HEK293 (cell line): ENCODE results near the gene UBE2E1.

ENCODE experiments used
- CTCF ChIA-PET: fragments of 350-600 bp; formaldehyde crosslinking; extraction: SDS; loops from one replicate; lab custom pipeline; 2021; ENCODE audit warnings: antibody characterized with exemption; lab: Yijun Ruan, JAX
- POLR2A ChIA-PET: fragments of 300-600 bp; formaldehyde crosslinking; extraction: SDS; loops from one replicate; lab custom pipeline; 2020; ENCODE audit warnings: antibody characterized with exemption, inconsistent platforms; lab: Yijun Ruan, JAX
- H3K27ac ChIP-seq: fragments of 200-500 bp; sonication (Bioruptor generic); 2 replicates; pipeline ENCODE4 v1.5.1; 2014; ENCODE audit warnings: low read depth, low read length, control low read depth, inconsistent platforms; ENCODE audit errors: extremely low read depth
- H3K36me3 ChIP-seq, 2 experiments: fragments of 200-500 bp in 1 of 2; sonication (Bioruptor generic) in 1 of 2; 1 replicate in 1 of 2; 2 replicates in 1 of 2; pipeline ENCODE4 v1.5.1; 2014 to 2017; ENCODE audit warnings: inconsistent platforms in 2 of 2, low read length in 2 of 2; ENCODE audit not compliant: control insufficient read depth in 2 of 2, insufficient read depth in 1 of 2
- H3K4me1 ChIP-seq: fragments of 200-500 bp; sonication (Bioruptor generic); 2 replicates; pipeline ENCODE4 v1.5.1; 2014; ENCODE audit warnings: mild to moderate bottlenecking, low read length, inconsistent platforms; ENCODE audit not compliant: control insufficient read depth, insufficient read depth
- H3K4me3 ChIP-seq: 2 replicates; pipeline ENCODE4 v1.5.1; 2011; ENCODE audit warnings: low read depth, mild to moderate bottlenecking, control low read depth, low read length, moderate library complexity
- H3K9me3 ChIP-seq: fragments of 200-500 bp; sonication (Bioruptor generic); 2 replicates; pipeline ENCODE4 v1.5.1; 2014; ENCODE audit warnings: low read depth, low read length, inconsistent platforms; ENCODE audit not compliant: control insufficient read depth, insufficient read depth
- GFI1B ChIP-seq: fragments of 450-650 bp; formaldehyde crosslinking; IDR thresholded peaks from 2 replicates; pipeline ENCODE4 v1.5.1; 2016; ENCODE audit warnings: missing biosample characterization, missing genetic modification characterization
- KLF10 ChIP-seq: fragments of 450-650 bp; IDR thresholded peaks from 2 replicates; pipeline ENCODE4 v1.5.1; 2018; ENCODE audit warnings: missing biosample characterization, mild to moderate bottlenecking, missing genetic modification characterization
- MZF1 ChIP-seq: fragments of 450-650 bp; formaldehyde crosslinking; IDR thresholded peaks from 2 replicates; pipeline ENCODE4 v1.5.1; 2017; ENCODE audit warnings: missing biosample characterization, missing genetic modification characterization, borderline replicate concordance
- PRDM6 ChIP-seq: fragments of 450-650 bp; formaldehyde crosslinking; IDR thresholded peaks from 2 replicates; pipeline ENCODE4 v1.5.1; 2017; ENCODE audit warnings: missing biosample characterization, missing genetic modification characterization
- SCRT2 ChIP-seq: fragments of 450-650 bp; formaldehyde crosslinking; IDR thresholded peaks from 2 replicates; pipeline ENCODE4 v1.5.1; 2016; ENCODE audit warnings: missing biosample characterization, missing genetic modification characterization
- TRIM28 ChIP-seq: IDR thresholded peaks from 2 replicates; pipeline ENCODE4 v1.6.1; 2011; ENCODE audit warnings: low read length, control low read depth, borderline replicate concordance
- WT1 ChIP-seq: fragments of 450-650 bp; formaldehyde crosslinking; IDR thresholded peaks from 2 replicates; pipeline ENCODE4 v1.5.1; 2016; ENCODE audit warnings: missing biosample characterization, missing genetic modification characterization
- ZBTB20 ChIP-seq: fragments of 450-650 bp; formaldehyde crosslinking; IDR thresholded peaks from 2 replicates; pipeline ENCODE4 v1.5.1; 2016; ENCODE audit warnings: missing biosample characterization, missing genetic modification characterization
- ZFHX2 ChIP-seq: fragments of 450-650 bp; formaldehyde crosslinking; conservative IDR thresholded peaks from 2 replicates; pipeline ENCODE4 v1.5.1; 2016; ENCODE audit warnings: missing biosample characterization, missing genetic modification characterization
- ZFP3 ChIP-seq: fragments of 450-650 bp; formaldehyde crosslinking; IDR thresholded peaks from 2 replicates; pipeline ENCODE4 v1.5.1; 2016; ENCODE audit warnings: low read depth, missing biosample characterization, missing genetic modification characterization
- ZNF133 ChIP-seq: fragments of 450-650 bp; formaldehyde crosslinking; IDR thresholded peaks from 2 replicates; pipeline ENCODE4 v1.5.1; 2016; ENCODE audit warnings: missing biosample characterization, missing genetic modification characterization
- ZNF221 ChIP-seq: fragments of 450-650 bp; formaldehyde crosslinking; IDR thresholded peaks from 2 replicates; pipeline ENCODE4 v1.5.1; 2017; ENCODE audit warnings: missing biosample characterization, missing genetic modification characterization, borderline replicate concordance
- ZNF324 ChIP-seq: fragments of 450-650 bp; formaldehyde crosslinking; IDR thresholded peaks from 2 replicates; pipeline ENCODE4 v1.5.1; 2016; ENCODE audit warnings: missing biosample characterization, missing genetic modification characterization
- ZNF335 ChIP-seq: fragments of 450-650 bp; formaldehyde crosslinking; conservative IDR thresholded peaks from 2 replicates; pipeline ENCODE4 v1.5.1; 2016; ENCODE audit warnings: missing biosample characterization, missing genetic modification characterization
- ZNF341 ChIP-seq: fragments of 450-650 bp; formaldehyde crosslinking; IDR thresholded peaks from 2 replicates; pipeline ENCODE4; 2016; ENCODE audit warnings: low read depth, missing biosample characterization, missing genetic modification characterization
- ZNF350 ChIP-seq: fragments of 450-650 bp; formaldehyde crosslinking; IDR thresholded peaks from 2 replicates; pipeline ENCODE4 v1.5.0; 2017; ENCODE audit warnings: missing biosample characterization, mild to moderate bottlenecking, missing genetic modification characterization
- ZNF416 ChIP-seq: fragments of 450-650 bp; formaldehyde crosslinking; IDR thresholded peaks from 2 replicates; pipeline ENCODE4 v1.5.1; 2016; ENCODE audit warnings: missing biosample characterization, missing genetic modification characterization
- ZNF513 ChIP-seq: fragments of 450-650 bp; IDR thresholded peaks from 2 replicates; pipeline ENCODE4 v1.5.1; 2018; ENCODE audit warnings: missing biosample characterization, missing genetic modification characterization
- ZNF560 ChIP-seq: fragments of 450-650 bp; formaldehyde crosslinking; IDR thresholded peaks from 2 replicates; pipeline ENCODE4 v1.5.1; 2017; ENCODE audit warnings: missing biosample characterization, missing genetic modification characterization, borderline replicate concordance
- ZNF623 ChIP-seq: fragments of 450-650 bp; formaldehyde crosslinking; IDR thresholded peaks from 2 replicates; pipeline ENCODE4 v1.5.1; 2016; ENCODE audit warnings: missing biosample characterization, missing genetic modification characterization
- ZNF660 ChIP-seq: fragments of 450-650 bp; IDR thresholded peaks from 2 replicates; pipeline ENCODE4 v1.5.1; 2018; ENCODE audit warnings: missing biosample characterization, mild to moderate bottlenecking, missing genetic modification characterization
- ZNF670 ChIP-seq: fragments of 450-650 bp; formaldehyde crosslinking; IDR thresholded peaks from 2 replicates; pipeline ENCODE4 v1.5.1; 2016; ENCODE audit warnings: missing biosample characterization, missing genetic modification characterization, low read depth
- ZNF707 ChIP-seq: fragments of 450-650 bp; formaldehyde crosslinking; IDR thresholded peaks from 2 replicates; pipeline ENCODE4 v1.5.1; 2016; ENCODE audit warnings: missing biosample characterization, missing genetic modification characterization
- ZNF768 ChIP-seq: fragments of 450-650 bp; formaldehyde crosslinking; IDR thresholded peaks from 2 replicates; pipeline ENCODE4 v1.5.1; 2018; ENCODE audit warnings: missing biosample characterization, mild to moderate bottlenecking, missing genetic modification characterization
- TF ChIP-seq, protein P1 (sequence below): fragments of 450-650 bp; formaldehyde crosslinking; IDR thresholded peaks from 2 replicates; pipeline ENCODE4 v1.5.1; 2016; ENCODE audit warnings: missing biosample characterization, missing genetic modification characterization
- TF ChIP-seq, protein P2 (sequence below): fragments of 450-650 bp; formaldehyde crosslinking; IDR thresholded peaks from 2 replicates; pipeline ENCODE4 v1.5.0; 2017; ENCODE audit warnings: missing biosample characterization, missing genetic modification characterization, borderline replicate concordance

Gene UBE2E1

DNA sequence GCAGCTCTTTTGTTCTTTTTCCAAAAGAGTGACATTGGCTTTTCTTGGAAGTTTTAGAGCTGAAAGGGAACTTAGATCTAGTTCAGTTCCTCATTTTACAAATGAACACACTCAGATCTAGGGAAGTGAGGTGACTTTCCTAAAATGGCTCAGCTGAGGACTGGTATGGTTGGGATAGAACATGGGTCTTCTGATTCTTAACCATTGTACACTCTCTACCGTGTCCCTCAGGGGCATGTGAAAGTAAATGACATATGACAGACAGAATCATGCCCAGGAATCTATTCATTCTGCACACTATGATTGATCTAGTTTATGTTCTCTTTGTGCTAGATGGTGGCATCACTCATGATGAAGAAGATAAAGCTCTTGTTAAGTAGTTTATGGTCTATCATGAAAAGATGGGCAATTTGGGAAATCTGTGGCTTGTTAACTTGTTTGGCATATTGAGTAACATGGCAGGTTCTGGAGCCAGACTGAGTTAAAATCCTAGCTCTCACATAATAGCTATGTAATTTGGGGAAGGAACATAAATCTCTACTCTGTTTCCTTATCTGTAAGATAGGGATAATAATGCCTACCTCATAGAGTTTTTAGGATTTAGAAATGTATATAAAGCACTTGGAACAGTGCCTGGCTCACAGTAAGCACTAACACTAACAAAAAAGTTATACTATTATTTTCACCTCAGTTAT, 30.9 kb downstream of the UBE2E1 start (continued):
- TF ChIP-seq ZNF707 (tag by site-specific recombination): no peak
- no peak for TF ChIP-seq SCRT2
- TF ChIP-seq ZNF768 (tag by site-specific recombination): no peak
- TF ChIP-seq ZFP3 (tag by site-specific recombination): no peak
- no peak for TF ChIP-seq ZFHX2 (tag by site-specific recombination)
- no peak for TF ChIP-seq ZNF560 (tag by site-specific recombination)
- TF ChIP-seq ZNF341 (tag by site-specific recombination): no peak
- no peak for TF ChIP-seq ZNF623
- TF ChIP-seq, protein P1, sequence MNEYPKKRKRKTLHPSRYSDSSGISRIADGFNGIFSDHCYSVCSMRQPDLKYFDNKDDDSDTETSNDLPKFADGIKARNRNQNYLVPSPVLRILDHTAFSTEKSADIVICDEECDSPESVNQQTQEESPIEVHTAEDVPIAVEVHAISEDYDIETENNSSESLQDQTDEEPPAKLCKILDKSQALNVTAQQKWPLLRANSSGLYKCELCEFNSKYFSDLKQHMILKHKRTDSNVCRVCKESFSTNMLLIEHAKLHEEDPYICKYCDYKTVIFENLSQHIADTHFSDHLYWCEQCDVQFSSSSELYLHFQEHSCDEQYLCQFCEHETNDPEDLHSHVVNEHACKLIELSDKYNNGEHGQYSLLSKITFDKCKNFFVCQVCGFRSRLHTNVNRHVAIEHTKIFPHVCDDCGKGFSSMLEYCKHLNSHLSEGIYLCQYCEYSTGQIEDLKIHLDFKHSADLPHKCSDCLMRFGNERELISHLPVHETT (tag by site-specific recombination): no peak
- TF ChIP-seq ZNF324 (tag by site-specific recombination): no peak
- no peak for TF ChIP-seq ZNF221 (tag by site-specific recombination)
- TF ChIP-seq, protein P2, sequence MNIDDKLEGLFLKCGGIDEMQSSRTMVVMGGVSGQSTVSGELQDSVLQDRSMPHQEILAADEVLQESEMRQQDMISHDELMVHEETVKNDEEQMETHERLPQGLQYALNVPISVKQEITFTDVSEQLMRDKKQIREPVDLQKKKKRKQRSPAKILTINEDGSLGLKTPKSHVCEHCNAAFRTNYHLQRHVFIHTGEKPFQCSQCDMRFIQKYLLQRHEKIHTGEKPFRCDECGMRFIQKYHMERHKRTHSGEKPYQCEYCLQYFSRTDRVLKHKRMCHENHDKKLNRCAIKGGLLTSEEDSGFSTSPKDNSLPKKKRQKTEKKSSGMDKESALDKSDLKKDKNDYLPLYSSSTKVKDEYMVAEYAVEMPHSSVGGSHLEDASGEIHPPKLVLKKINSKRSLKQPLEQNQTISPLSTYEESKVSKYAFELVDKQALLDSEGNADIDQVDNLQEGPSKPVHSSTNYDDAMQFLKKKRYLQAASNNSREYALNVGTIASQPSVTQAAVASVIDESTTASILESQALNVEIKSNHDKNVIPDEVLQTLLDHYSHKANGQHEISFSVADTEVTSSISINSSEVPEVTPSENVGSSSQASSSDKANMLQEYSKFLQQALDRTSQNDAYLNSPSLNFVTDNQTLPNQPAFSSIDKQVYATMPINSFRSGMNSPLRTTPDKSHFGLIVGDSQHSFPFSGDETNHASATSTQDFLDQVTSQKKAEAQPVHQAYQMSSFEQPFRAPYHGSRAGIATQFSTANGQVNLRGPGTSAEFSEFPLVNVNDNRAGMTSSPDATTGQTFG (tag by site-specific recombination): no peak
- peak; percentile 32; the same call in 1 of the 2 replicates for TF ChIP-seq TRIM28
- no peak for TF ChIP-seq ZNF335 (tag by site-specific recombination)
- no peak for TF ChIP-seq ZNF660 (tag by site-specific recombination)
- TF ChIP-seq ZNF670 (tag by site-specific recombination): no peak
- TF ChIP-seq WT1: no peak
- no peak for TF ChIP-seq ZNF350 (tag by site-specific recombination)
- TF ChIP-seq ZNF133 (tag by site-specific recombination): no peak; the same call in 1 of the 2 replicates
- peak; percentile 88 for TF ChIP-seq GFI1B (tag by site-specific recombination)

GRCh38 chr3:23837286-23837685, 31.5 kb downstream of the UBE2E1 start:
- ChIA-PET POLR2A (no interaction called here), CTCF (interaction anchor here (0.6 to 0.8 kb wide), 2 partner anchors 9 to 27 kb away, joined by 3 to 4 read pairs; no protein-coding TSS in a partner anchor)
- Histone ChIP-seq H3K27ac (no peak overlapping the region), H3K9me3 (no peaks in the 10 kb centered on the region)
- TF ChIP-seq ZNF416 (tag by site-specific recombination) (no peak), ZNF513 (no peak), ZBTB20 (tag by site-specific recombination) (peak; percentile 9; the same call in 1 of the 2 replicates), MZF1 (0 out of 2 replicates have a peak, but pooled peaks have one; percentile 8), PRDM6 (0 out of 2 replicates have a peak, but pooled peaks have one; percentile 1), KLF10 (tag by site-specific recombination) (no peak)
- TF ChIP-seq, all 188 proteins: peak for 3
- no peak overlapping the region for H3K4me3 ChIP-seq
- peaks cover 12% of the 10 kb centered on the region; the same call in 1 of the 2 replicates for H3K4me1 ChIP-seq
- H3K36me3 ChIP-seq: no peaks in the 10 kb centered on the region
